ENCODE measurements around the gene ZMYND8. TPM values are rescaled to one million over a fixed set of nuclear protein-coding genes. Genes with fewer than 3 reads are reported as not detected.
A peak's percentile ranks its signal among the peaks of the same experiment; 100 is the strongest.
"Not testable (repeated sequence)": the region's sequence is repeated elsewhere in the genome, so short reads cannot be mapped to it uniquely, and the experiment has no call there.

Gene ZMYND8
- total RNA-seq, 1 experiment from 2014 or later, result 29.0 TPM

DNA sequence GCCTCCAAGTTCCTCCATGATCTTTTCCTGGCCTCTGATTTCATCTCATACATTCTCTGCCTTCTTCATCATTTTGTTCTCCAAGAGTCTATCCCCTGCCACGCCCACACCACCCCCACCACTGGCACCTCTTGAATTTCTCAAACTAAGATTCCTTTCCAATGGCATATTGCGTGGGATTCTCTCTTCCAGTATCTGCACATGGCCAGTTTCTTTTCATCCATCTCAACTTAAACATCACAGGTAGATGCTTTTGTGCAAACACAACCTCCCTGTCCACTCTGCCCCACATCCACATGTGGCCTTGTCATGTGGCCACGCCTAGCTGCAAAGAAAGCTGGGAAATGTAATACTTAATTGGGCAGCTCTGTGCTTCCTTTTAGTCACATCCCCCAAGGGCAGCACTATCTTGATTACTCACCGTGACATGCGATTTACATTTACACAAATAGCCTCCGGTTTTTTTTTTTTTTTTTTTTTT, 33.4 kb upstream of the ZMYND8 start:
- RAD21 ChIA-PET (ENCODE audit: low non-redundant PET in 1 of 2, low total read pairs in 2 of 2, uncharacterized antibody in 2 of 2, unreplicated experiment in 2 of 2), result no interaction called here
- H3K9me3 ChIP-seq (ENCODE audit: control insufficient read depth in 1 of 2, insufficient read depth in 1 of 2, low read depth in 1 of 2, low read length in 2 of 2), result no peaks in the 10 kb centered on the region
- no peak overlapping the region for H3K27ac ChIP-seq (ENCODE audit: low read depth, low read length)
- H3K36me3 ChIP-seq (ENCODE audit: control insufficient read depth in 1 of 2, insufficient read depth in 2 of 2, low read length in 2 of 2), result no peaks in the 10 kb centered on the region
- peak overlapping the region; percentile 85 for H2AFZ ChIP-seq (ENCODE audit: low read depth, low read length, poor library complexity, severe bottlenecking)
- no peak for DNase-seq (ENCODE audit: low read depth, low spot score)
- intact Hi-C loops (cut with micrococcal nuclease), result no loop called here
- BruUV-seq (replicated peaks), result no TSS peak
- H3K27me3 ChIP-seq (ENCODE audit: insufficient read depth, low read length), result no peaks in the 10 kb centered on the region
- H3K9ac ChIP-seq (ENCODE audit: low read length), result no peak overlapping the region
- CTCF ChIA-PET, result interaction anchor here (1.1 to 1.2 kb wide), 2 partner anchors 188 to 231 kb away, joined by 3 to 4 read pairs; no protein-coding TSS in a partner anchor
- no peaks in the 10 kb centered on the region for H4K20me1 ChIP-seq (ENCODE audit: insufficient read depth)
- peak overlapping the region; percentile 42 for H3K4me2 ChIP-seq (ENCODE audit: low read length)
- POLR2A ChIA-PET, result interaction anchor here (1.3 to 3.9 kb wide), 3 partner anchors 43 to 231 kb away, joined by 3 to 12 read pairs (median 6); partner anchors contain the start of gene NCOA3
- peaks cover 7 to 32% of the 10 kb centered on the region in 2 experiments for H3K4me1 ChIP-seq (ENCODE audit: control insufficient read depth in 1 of 2, insufficient read depth in 2 of 2, low read length in 2 of 2)
- ATAC-seq, result peak; percentile 31; the same call in 1 of the 2 replicates
- no peaks in the 10 kb centered on the region for H3K9me2 ChIP-seq (ENCODE audit: insufficient read depth)
- no peaks in the 10 kb centered on the region for H3K79me2 ChIP-seq (ENCODE audit: insufficient read depth, low read length)
- TF ChIP-seq CBX3 (IDR thresholded peaks at IDR 0.05; ENCODE audit: low read depth) (no peak), EZH2phosphoT487 (IDR thresholded peaks at IDR 0.05; ENCODE audit: borderline replicate concordance) (no peak), SRF (IDR thresholded peaks at IDR 0.05; ENCODE audit: low read depth) (no peak), EGR1 (IDR thresholded peaks at IDR 0.05; ENCODE audit: low read depth) (peak; percentile 22; the same call in 1 of the 2 replicates)
- TF ChIP-seq, protein P1, sequence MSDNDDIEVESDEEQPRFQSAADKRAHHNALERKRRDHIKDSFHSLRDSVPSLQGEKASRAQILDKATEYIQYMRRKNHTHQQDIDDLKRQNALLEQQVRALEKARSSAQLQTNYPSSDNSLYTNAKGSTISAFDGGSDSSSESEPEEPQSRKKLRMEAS (IDR thresholded peaks at IDR 0.05), result peak; percentile 49
- TF ChIP-seq, protein P2, sequence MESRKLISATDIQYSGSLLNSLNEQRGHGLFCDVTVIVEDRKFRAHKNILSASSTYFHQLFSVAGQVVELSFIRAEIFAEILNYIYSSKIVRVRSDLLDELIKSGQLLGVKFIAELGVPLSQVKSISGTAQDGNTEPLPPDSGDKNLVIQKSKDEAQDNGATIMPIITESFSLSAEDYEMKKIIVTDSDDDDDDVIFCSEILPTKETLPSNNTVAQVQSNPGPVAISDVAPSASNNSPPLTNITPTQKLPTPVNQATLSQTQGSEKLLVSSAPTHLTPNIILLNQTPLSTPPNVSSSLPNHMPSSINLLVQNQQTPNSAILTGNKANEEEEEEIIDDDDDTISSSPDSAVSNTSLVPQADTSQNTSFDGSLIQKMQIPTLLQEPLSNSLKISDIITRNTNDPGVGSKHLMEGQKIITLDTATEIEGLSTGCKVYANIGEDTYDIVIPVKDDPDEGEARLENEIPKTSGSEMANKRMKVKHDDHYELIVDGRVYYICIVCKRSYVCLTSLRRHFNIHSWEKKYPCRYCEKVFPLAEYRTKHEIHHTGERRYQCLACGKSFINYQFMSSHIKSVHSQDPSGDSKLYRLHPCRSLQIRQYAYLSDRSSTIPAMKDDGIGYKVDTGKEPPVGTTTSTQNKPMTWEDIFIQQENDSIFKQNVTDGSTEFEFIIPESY (IDR thresholded peaks at IDR 0.05; ENCODE audit: extremely low read depth, insufficient replicate concordance, low read length), result no peak
- H3K4me3 ChIP-seq (replicated peaks in 1 of 2; ENCODE audit: low read depth in 1 of 2, low read length in 2 of 2), result no peak overlapping the region

DNA sequence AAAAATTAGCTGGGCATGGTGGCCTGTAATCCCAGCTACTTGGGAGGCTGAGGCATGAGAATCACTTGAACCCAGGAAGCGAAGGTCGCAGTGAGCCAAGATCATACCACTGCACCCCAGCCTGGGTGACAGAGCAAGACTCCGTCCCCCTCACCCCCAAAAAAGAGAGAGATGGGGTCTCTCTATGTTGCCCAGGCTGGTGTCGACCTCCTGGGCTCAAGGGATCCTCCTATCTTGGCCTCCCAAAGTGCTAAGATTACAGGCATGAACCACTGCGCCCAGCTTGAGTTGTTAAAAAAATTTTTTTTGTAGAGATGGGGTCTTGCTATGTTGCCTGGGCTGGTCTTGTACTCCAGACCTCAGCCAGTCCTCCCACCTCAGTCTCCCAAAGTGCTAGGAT, 29.5 kb upstream of the ZMYND8 start:
- H4K20me1 ChIP-seq (ENCODE audit: insufficient read depth); RAD21 ChIA-PET (ENCODE audit: low non-redundant PET in 1 of 2, low total read pairs in 2 of 2, uncharacterized antibody in 2 of 2, unreplicated experiment in 2 of 2); H3K4me2 ChIP-seq (ENCODE audit: low read length); H3K9ac ChIP-seq (ENCODE audit: low read length); H3K36me3 ChIP-seq (ENCODE audit: control insufficient read depth in 1 of 2, insufficient read depth in 2 of 2, low read length in 2 of 2); POLR2A ChIA-PET; DNase-seq (ENCODE audit: low read depth, low spot score); H3K9me2 ChIP-seq (ENCODE audit: insufficient read depth); H3K27ac ChIP-seq (ENCODE audit: low read depth, low read length); BruUV-seq (replicated peaks); H3K9me3 ChIP-seq (ENCODE audit: control insufficient read depth in 1 of 2, insufficient read depth in 1 of 2, low read depth in 1 of 2, low read length in 2 of 2); H3K79me2 ChIP-seq (ENCODE audit: insufficient read depth, low read length); H3K4me3 ChIP-seq (replicated peaks in 1 of 2; ENCODE audit: low read depth in 1 of 2, low read length in 2 of 2); H2AFZ ChIP-seq (ENCODE audit: low read depth, low read length, poor library complexity, severe bottlenecking); H3K27me3 ChIP-seq (ENCODE audit: insufficient read depth, low read length); ATAC-seq: not testable (repeated sequence)
- CTCF ChIA-PET, result interaction anchor here (1.2 to 4.5 kb wide), 2 partner anchors 180 to 235 kb away, joined by 4 to 75 read pairs; no protein-coding TSS in a partner anchor
- H3K4me1 ChIP-seq (ENCODE audit: control insufficient read depth in 1 of 2, insufficient read depth in 2 of 2, low read length in 2 of 2), result peaks cover 2 to 25% of the 10 kb centered on the region in 2 experiments; a peak in 3 of 4 replicates
- intact Hi-C loops (cut with micrococcal nuclease), result loop anchor here (2.0 kb wide), 2 partner anchors 181 to 235 kb away; no protein-coding TSS in a partner anchor

Data from HCT116 (cell line).